ENCODE measurements around the gene ZNF224. TPM values are rescaled to one million over a fixed set of nuclear protein-coding genes. Genes with fewer than 3 reads are reported as not detected.
A peak's percentile ranks its signal among the peaks of the same experiment; 100 is the strongest.

The ZNF224 gene
- total RNA-seq, 4 donors from 2014 or later: 12.5 to 33.0 (median 16.8) TPM

- peaks cover 6 to 95% of the 10 kb centered on the region in 2 donors for H3K36me3 ChIP-seq
- no peak overlapping the region for H3K27ac ChIP-seq
- no peak for TF ChIP-seq POLR2A (IDR thresholded peaks at IDR 0.05)
- no peak overlapping the region for H3K4me3 ChIP-seq
- 100% methylated on average over 1 of the region's 1 CpG for WGBS, 2 donors (ENCODE audit: low coverage in 1 of 2)
- H3K9me3 ChIP-seq: peaks cover 0 to 54% (median 0%) of the 10 kb centered on the region in 3 donors
- ATAC-seq: no peak
- H3K27me3 ChIP-seq: no peaks in the 10 kb centered on the region
- H3K4me1 ChIP-seq: no peaks in the 10 kb centered on the region
These were observed 33.1 kb upstream of the ZNF224 start for GRCh38 chr19:44061038-44061437.

GRCh38 chr19:44066305-44066704 is 27.9 kb upstream of the ZNF224 start:
- TF ChIP-seq POLR2A (IDR thresholded peaks at IDR 0.05): no peak
- Histone ChIP-seq H3K4me3 (no peak overlapping the region), H3K27me3 (no peaks in the 10 kb centered on the region), H3K36me3 (peaks cover 16 to 70% of the 10 kb centered on the region in 2 donors), H3K4me1 (peaks cover 0 to under 1% (median 0%) of the 10 kb centered on the region in 3 donors), H3K9me3 (peaks cover 0 to 93% (median 3%) of the 10 kb centered on the region in 3 donors), H3K27ac (no peak overlapping the region)
- 0% methylated on average over 1 of the region's 3 CpGs; no CpG with 5 or more reads in 1 of the 2 donors for WGBS, 2 donors (ENCODE audit: low coverage in 1 of 2)
- ATAC-seq: no peak

- Histone ChIP-seq H3K27me3 (no peaks in the 10 kb centered on the region), H3K4me3 (no peak overlapping the region), H3K27ac (no peak overlapping the region), H3K36me3 (peaks cover 13 to 38% of the 10 kb centered on the region in 2 donors), H3K9me3 (peaks cover 0 to 63% (median 3%) of the 10 kb centered on the region in 3 donors), H3K4me1 (peaks cover 4 to 15% (median 5%) of the 10 kb centered on the region in 3 donors)
- WGBS, 2 donors (ENCODE audit: low coverage in 1 of 2): 100% methylated on average over 1 of the region's 1 CpG
- TF ChIP-seq EP300 (IDR thresholded peaks at IDR 0.05): no peak
- TF ChIP-seq POLR2AphosphoS5 (IDR thresholded peaks at IDR 0.05): no peak
- no peak for TF ChIP-seq CTCF (IDR thresholded peaks at IDR 0.05)
- TF ChIP-seq POLR2A (IDR thresholded peaks at IDR 0.05): no peak
- ATAC-seq: no peak
These were observed 24.7 kb upstream of the ZNF224 start for GRCh38 chr19:44069415-44069814.

GRCh38 chr19:44071824-44072542 is 22.2 kb upstream of the ZNF224 start, which contains the start of gene ZNF284:
Gene ZNF284, plus strand, starts transcription at chr19:44072159. Its CDS starts 4,231 bp downstream, at chr19:44076390.
- H3K9me3 ChIP-seq: peaks cover 0 to 37% (median 0%) of the 10 kb centered on the region in 3 donors
- peaks cover 4 to 15% (median 5%) of the 10 kb centered on the region in 3 donors for H3K4me1 ChIP-seq
- peak; percentile 99 for ATAC-seq
- no peaks in the 10 kb centered on the region for H3K27me3 ChIP-seq
- peak; percentile 53 for TF ChIP-seq POLR2AphosphoS5 (IDR thresholded peaks at IDR 0.05)
- no peak for TF ChIP-seq CTCF (IDR thresholded peaks at IDR 0.05)
- H3K36me3 ChIP-seq: peaks cover 0 to 20% of the 10 kb centered on the region in 2 donors
- H3K27ac ChIP-seq: peak within 1 kb of the TSS in 3 of 4 donors; percentile 71 to 77 (median 71)
- WGBS, 2 donors (ENCODE audit: low coverage in 1 of 2): 0% methylated on average over 9 to 23 of the region's 40 CpGs
- H3K4me3 ChIP-seq: peak within 1 kb of the TSS; percentile 58 to 62

GRCh38 chr19:44072543-44073401 is 21.4 kb upstream of the ZNF224 start:
- peak overlapping the region; percentile 58 to 62 for H3K4me3 ChIP-seq
- ATAC-seq: no peak
- 32 to 48% methylated on average over 6 to 9 of the region's 18 CpGs for WGBS, 2 donors (ENCODE audit: low coverage in 1 of 2)

GRCh38 chr19:44076325-44076724 is 17.8 kb upstream of the ZNF224 start:
- WGBS, 2 donors (ENCODE audit: low coverage in 1 of 2): 81 to 86% methylated on average over 2 of the region's 2 CpGs
- TF ChIP-seq POLR2A (IDR thresholded peaks at IDR 0.05): no peak
- no peak for TF ChIP-seq POLR2AphosphoS5 (IDR thresholded peaks at IDR 0.05)
- TF ChIP-seq EP300 (IDR thresholded peaks at IDR 0.05): no peak
- TF ChIP-seq CTCF (IDR thresholded peaks at IDR 0.05): no peak
- ATAC-seq: no peak

More at GRCh38 chr19:44072543-44073401, 21.4 kb upstream of the ZNF224 start:
- H3K27me3 ChIP-seq: no peaks in the 10 kb centered on the region
- peaks cover 0 to 20% of the 10 kb centered on the region in 2 donors for H3K36me3 ChIP-seq
- H3K27ac ChIP-seq: peak overlapping the region in 2 of 4 donors; percentile 71
- peaks cover 0 to 29% (median 0%) of the 10 kb centered on the region in 3 donors for H3K9me3 ChIP-seq
- TF ChIP-seq EP300 (IDR thresholded peaks at IDR 0.05) (no peak), POLR2A (IDR thresholded peaks at IDR 0.05) (no peak), POLR2AphosphoS5 (IDR thresholded peaks at IDR 0.05) (no peak)
- H3K4me1 ChIP-seq: peaks cover 4 to 15% (median 5%) of the 10 kb centered on the region in 3 donors

More at GRCh38 chr19:44076325-44076724, 17.8 kb upstream of the ZNF224 start:
- Histone ChIP-seq H3K4me1 (peaks cover 4 to 14% (median 5%) of the 10 kb centered on the region in 3 donors), H3K27ac (no peak overlapping the region), H3K36me3 (peaks cover 0 to 47% of the 10 kb centered on the region in 2 donors), H3K4me3 (no peak overlapping the region), H3K9me3 (no peaks in the 10 kb centered on the region), H3K27me3 (no peaks in the 10 kb centered on the region)
